Renal cortical epithelial cell (primary cell): ENCODE data around the gene HEG1. TPM values are rescaled to one million over a fixed set of nuclear protein-coding genes. Genes with fewer than 3 reads are reported as not detected.

Experiments
- DNase-seq: peaks from one replicate; pipeline ENCODE4 v3.0.0-alpha.2; 2011; ENCODE audit warnings: low read depth
- total RNA-seq: library from RNA; depleted of rRNA; stranded (reverse); fragments of >200 nt; gene quantifications from 2 replicates; pipeline ENCODE4 v1.2.3, GENCODE V29; 2014

The HEG1 gene
- total RNA-seq, 1 donor from 2014 or later: 97.1 TPM

- no peak for DNase-seq
These were observed 42.7 kb downstream of the HEG1 start for GRCh38 chr3:125013095-125013494.

- no peak for DNase-seq
These were observed 43.9 kb downstream of the HEG1 start for GRCh38 chr3:125011941-125012340.

- no peak for DNase-seq
These were observed 45.4 kb downstream of the HEG1 start for GRCh38 chr3:125010393-125010792.

- peak; percentile 31 for DNase-seq
These were observed 47.0 kb downstream of the HEG1 start for GRCh38 chr3:125008766-125009165.

GRCh38 chr3:125006291-125006731 is 49.5 kb downstream of the HEG1 start:
- DNase-seq: no peak

GRCh38 chr3:125005676-125006075 is 50.1 kb downstream of the HEG1 start:
- no peak for DNase-seq

- no peak for DNase-seq
These were observed 50.6 kb downstream of the HEG1 start for GRCh38 chr3:125005222-125005621.

- no peak for DNase-seq
These were observed 51.8 kb downstream of the HEG1 start for GRCh38 chr3:125003859-125004595.

- DNase-seq: peak; percentile 53
These were observed 52.4 kb downstream of the HEG1 start for GRCh38 chr3:125003369-125003853.

GRCh38 chr3:125002414-125003368 is 53.1 kb downstream of the HEG1 start:
- no peak for DNase-seq

- no peak for DNase-seq
These were observed 54.0 kb downstream of the HEG1 start for GRCh38 chr3:125001557-125002413.

GRCh38 chr3:125000661-125001060 is 55.1 kb downstream of the HEG1 start:
- DNase-seq: no peak

- DNase-seq: no peak
These were observed 55.8 kb downstream of the HEG1 start for GRCh38 chr3:124999897-125000435.

- DNase-seq: no peak
These were observed 56.5 kb downstream of the HEG1 start for GRCh38 chr3:124999317-124999716.

- no peak for DNase-seq
These were observed 57.6 kb downstream of the HEG1 start for GRCh38 chr3:124998247-124998630.

GRCh38 chr3:124997303-124998246 is 58.2 kb downstream of the HEG1 start:
- DNase-seq: no peak

GRCh38 chr3:124995460-124995994 is 60.3 kb downstream of the HEG1 start:
- DNase-seq: peak; percentile 55

GRCh38 chr3:124993466-124993865 is 62.3 kb downstream of the HEG1 start:
- DNase-seq: no peak

- DNase-seq: no peak
These were observed 63.8 kb downstream of the HEG1 start for GRCh38 chr3:124992041-124992440.
